AG08396 (cell line): ENCODE data around the gene TMEM100.
A peak's percentile ranks its signal among the peaks of the same experiment; 100 is the strongest.

Experiments used
- DNase-seq: peaks from one replicate; pipeline ENCODE4 v3.0.0; 2012; ENCODE audit warnings: low spot score, mixed read lengths

The TMEM100 gene

GRCh38 chr17:55717898-55718735, 4.5 kb downstream of the TMEM100 start:
- DNase-seq, result peak; percentile 29

GRCh38 chr17:55717432-55717831, 5.2 kb downstream of the TMEM100 start:
- no peak for DNase-seq

GRCh38 chr17:55710829-55711496, 11.7 kb downstream of the TMEM100 start:
- no peak for DNase-seq

- DNase-seq, result no peak
These were observed 12.3 kb downstream of the TMEM100 start for GRCh38 chr17:55710410-55710809.

- no peak for DNase-seq
These were observed 12.7 kb downstream of the TMEM100 start for GRCh38 chr17:55709984-55710383.

- DNase-seq, result no peak
These were observed 13.2 kb downstream of the TMEM100 start for GRCh38 chr17:55709440-55709839.

- no peak for DNase-seq
These were observed 14.3 kb downstream of the TMEM100 start for GRCh38 chr17:55708175-55708974.

- no peak for DNase-seq
These were observed 15.6 kb downstream of the TMEM100 start for GRCh38 chr17:55706808-55707773.

- no peak for DNase-seq
These were observed 16.8 kb downstream of the TMEM100 start for GRCh38 chr17:55705847-55706246.

GRCh38 chr17:55704401-55704800, 18.3 kb downstream of the TMEM100 start:
- no peak for DNase-seq

- no peak for DNase-seq
These were observed 20.5 kb downstream of the TMEM100 start for GRCh38 chr17:55702150-55702549.

- DNase-seq, result no peak
These were observed 23.3 kb downstream of the TMEM100 start for GRCh38 chr17:55699181-55699860.

GRCh38 chr17:55694286-55694910, 28.3 kb downstream of the TMEM100 start:
- DNase-seq, result no peak

- DNase-seq, result peak; percentile 43
These were observed 29.1 kb downstream of the TMEM100 start for GRCh38 chr17:55693254-55694216.

GRCh38 chr17:55692276-55692675, 30.4 kb downstream of the TMEM100 start:
- DNase-seq, result no peak

- DNase-seq, result no peak
These were observed 31.0 kb downstream of the TMEM100 start for GRCh38 chr17:55691666-55692065.

GRCh38 chr17:55690105-55690508, 32.6 kb downstream of the TMEM100 start:
- no peak for DNase-seq

- no peak for DNase-seq
These were observed 33.0 kb downstream of the TMEM100 start for GRCh38 chr17:55689672-55690071.

GRCh38 chr17:55688057-55688456, 34.6 kb downstream of the TMEM100 start:
- DNase-seq, result no peak
